IMR-90 (cell line): ENCODE results near the gene TMEM161B. TPM values are rescaled to one million over a fixed set of nuclear protein-coding genes. Genes with fewer than 3 reads are reported as not detected.

Experiments used
- ATAC-seq: fragments of 200-7000 bp; cut with Tn5 transposase; 2 replicates; pipeline ENCODE4 v1.9.1; 2020; ENCODE audit warnings: low read depth, mild to moderate bottlenecking, moderate library complexity
- BruUV-seq: library from RNA; stranded (reverse); fragments of 400-500 nt; replicated peaks from 2 replicates; lab custom pipeline; 2021; lab: Mats Ljungman, UMichigan
- CTCF ChIA-PET: fragments of 300-600 bp; formaldehyde crosslinking; extraction: SDS; loops from one replicate; lab custom pipeline; 2021; ENCODE audit warnings: antibody characterized with exemption; lab: Yijun Ruan, JAX
- POLR2A ChIA-PET: fragments of 300-600 bp; sonication (Branson Sonifier 250); formaldehyde crosslinking; loops from one replicate; lab custom pipeline; 2022; ENCODE audit warnings: antibody characterized with exemption; ENCODE audit not compliant: unreplicated experiment; lab: Charles Lee
- DNase-seq: peaks from one replicate; pipeline ENCODE4 v3.0.0; 2013
- H2AFZ ChIP-seq: replicated peaks from 2 replicates; pipeline ENCODE3; 2013; ENCODE audit warnings: low read length, mild to moderate bottlenecking; ENCODE audit not compliant: poor library complexity
- H2AK5ac ChIP-seq: 2 replicates; pipeline ENCODE4 v1.6.1; 2013; ENCODE audit warnings: low read depth, low read length, inconsistent platforms
- H2AK9ac ChIP-seq: replicated peaks from 2 replicates; pipeline ENCODE3; 2013; ENCODE audit warnings: mild to moderate bottlenecking, low read depth, low read length, moderate library complexity; ENCODE audit not compliant: poor library complexity
- H2BK120ac ChIP-seq: 2 replicates; pipeline ENCODE4 v1.6.1; 2013; ENCODE audit warnings: low read depth, low read length, inconsistent platforms
- H2BK15ac ChIP-seq: 3 replicates; pipeline ENCODE4 v1.6.1; 2013; ENCODE audit warnings: low read depth, low read length, inconsistent platforms
- H2BK20ac ChIP-seq: 2 replicates; pipeline ENCODE4 v1.6.1; 2013; ENCODE audit warnings: low read depth, mild to moderate bottlenecking, inconsistent platforms, low read length, moderate library complexity
- H2BK5ac ChIP-seq: 2 replicates; pipeline ENCODE4 v1.6.1; 2013; ENCODE audit warnings: mild to moderate bottlenecking, low read depth, low read length, inconsistent platforms; ENCODE audit not compliant: poor library complexity, severe bottlenecking
- H3K14ac ChIP-seq: replicated peaks from 2 replicates; pipeline ENCODE4 v1.6.1; 2013; ENCODE audit warnings: low read depth, low read length, inconsistent platforms
- H3K18ac ChIP-seq: 2 replicates; pipeline ENCODE4 v1.6.1; 2013; ENCODE audit warnings: low read depth, low read length, control low read depth
- H3K23ac ChIP-seq: 2 replicates; pipeline ENCODE4 v1.6.1; 2013; ENCODE audit warnings: low read depth, low read length, inconsistent platforms
- H3K27ac ChIP-seq: 2 replicates; pipeline ENCODE4 v1.5.1; 2013; ENCODE audit warnings: mild to moderate bottlenecking, control low read depth, low read length; ENCODE audit not compliant: insufficient read depth
- H3K27me3 ChIP-seq: 2 replicates; pipeline ENCODE4 v1.6.1; 2013; ENCODE audit warnings: low read length; ENCODE audit not compliant: control insufficient read depth, insufficient read depth
- H3K36me3 ChIP-seq: 2 replicates; pipeline ENCODE4 v1.6.1; 2013; ENCODE audit warnings: low read length, mixed read lengths; ENCODE audit not compliant: control insufficient read depth, insufficient read depth
- H3K4ac ChIP-seq: 2 replicates; pipeline ENCODE4 v1.6.1; 2013; ENCODE audit warnings: low read depth, low read length, inconsistent platforms
- H3K4me1 ChIP-seq: 2 replicates; pipeline ENCODE4 v1.6.1; 2013; ENCODE audit warnings: low read length, mixed read lengths; ENCODE audit not compliant: control insufficient read depth, insufficient read depth
- H3K4me2 ChIP-seq: 2 replicates; pipeline ENCODE4 v1.6.1; 2013; ENCODE audit warnings: low read depth, mild to moderate bottlenecking, control low read depth, low read length, moderate library complexity
- H3K4me3 ChIP-seq: 2 replicates; pipeline ENCODE4 v1.5.1; 2013; ENCODE audit warnings: low read depth, mild to moderate bottlenecking, control low read depth, low read length, moderate library complexity; ENCODE audit not compliant: insufficient read depth
- H3K56ac ChIP-seq: 2 replicates; pipeline ENCODE4 v1.6.1; 2013; ENCODE audit warnings: low read length, inconsistent platforms; ENCODE audit not compliant: insufficient read depth; ENCODE audit errors: extremely low read depth
- H3K79me1 ChIP-seq, 2 experiments: 2 replicates each; pipeline ENCODE4 v1.6.1; 2013; ENCODE audit warnings: low read length in 2 of 2, inconsistent platforms in 1 of 2, low read depth in 1 of 2
- H3K9ac ChIP-seq: 2 replicates; pipeline ENCODE4 v1.6.1; 2013; ENCODE audit warnings: low read depth, low read length, control low read depth
- H3K9me1 ChIP-seq: 2 replicates; pipeline ENCODE4 v1.6.1; 2013; ENCODE audit warnings: low read length, inconsistent platforms; ENCODE audit not compliant: insufficient read depth
- H3K9me3 ChIP-seq: 2 replicates; pipeline ENCODE4 v1.6.1; 2013; ENCODE audit warnings: low read length; ENCODE audit not compliant: control insufficient read depth, insufficient read depth
- H4K20me1 ChIP-seq: 2 replicates; pipeline ENCODE4 v1.6.1; 2013; ENCODE audit warnings: low read length, inconsistent platforms; ENCODE audit not compliant: insufficient read depth
- H4K5ac ChIP-seq: 2 replicates; pipeline ENCODE4 v1.6.1; 2013; ENCODE audit warnings: mild to moderate bottlenecking, low read depth, low read length, control low read depth
- H4K8ac ChIP-seq, 2 experiments: 2 replicates each; pipeline ENCODE4 v1.6.1; 2013; ENCODE audit warnings: low read depth in 2 of 2, low read length in 2 of 2, control low read depth in 1 of 2, inconsistent platforms in 1 of 2
- H4K91ac ChIP-seq: 2 replicates; pipeline ENCODE4 v1.6.1; 2013; ENCODE audit warnings: low read depth, low read length, inconsistent platforms; ENCODE audit not compliant: insufficient read depth
- BHLHE40 ChIP-seq: fragments of 150-350 bp; IDR thresholded peaks from 2 replicates; pipeline ENCODE4 v1.6.1; 2016; ENCODE audit warnings: mild to moderate bottlenecking, low read depth, low read length
- CEBPB ChIP-seq: IDR thresholded peaks from 2 replicates; pipeline ENCODE4 v1.6.1; 2012; ENCODE audit warnings: low read depth, low read length, improper control_type of control experiment
- CHD1 ChIP-seq: IDR thresholded peaks from 2 replicates; pipeline ENCODE4 v1.6.1; 2012; ENCODE audit warnings: low read depth, low read length, improper control_type of control experiment
- FOS ChIP-seq: fragments of 150-350 bp; IDR thresholded peaks from 2 replicates; pipeline ENCODE4 v1.6.1; 2016; ENCODE audit warnings: low read depth, low read length
- MAFK ChIP-seq: IDR thresholded peaks from 2 replicates; pipeline ENCODE4 v1.6.1; 2012; ENCODE audit warnings: low read depth, low read length, improper control_type of control experiment
- MAZ ChIP-seq: IDR thresholded peaks from 2 replicates; pipeline ENCODE4 v1.6.1; 2012; ENCODE audit warnings: low read depth, mild to moderate bottlenecking, low read length, improper control_type of control experiment, moderate library complexity, borderline replicate concordance
- MXI1 ChIP-seq: IDR thresholded peaks from 2 replicates; pipeline ENCODE4 v1.6.1; 2012; ENCODE audit warnings: low read depth, mild to moderate bottlenecking, low read length, moderate library complexity, borderline replicate concordance
- NFE2L2 ChIP-seq: fragments of 150-350 bp; IDR thresholded peaks from 2 replicates; pipeline ENCODE4 v1.6.1; 2016; ENCODE audit warnings: low read depth, mild to moderate bottlenecking, low read length
- POLR2A ChIP-seq: IDR thresholded peaks from 2 replicates; pipeline ENCODE4 v1.6.1; 2012; ENCODE audit warnings: mild to moderate bottlenecking, low read depth, low read length
- RAD21 ChIP-seq: IDR thresholded peaks from 2 replicates; pipeline ENCODE4 v1.6.1; 2012; ENCODE audit warnings: low read length, improper control_type of control experiment
- RCOR1 ChIP-seq: IDR thresholded peaks from 2 replicates; pipeline ENCODE4 v1.6.1; 2012; ENCODE audit warnings: mild to moderate bottlenecking, low read length, improper control_type of control experiment; ENCODE audit not compliant: insufficient replicate concordance
- RFX5 ChIP-seq: IDR thresholded peaks from 2 replicates; pipeline ENCODE4 v1.8.0; 2012; ENCODE audit warnings: low read depth, mild to moderate bottlenecking, low read length, moderate library complexity
- SMC3 ChIP-seq: fragments of 150-350 bp; IDR thresholded peaks from 2 replicates; pipeline ENCODE4 v1.6.1; 2016; ENCODE audit warnings: low read depth, mild to moderate bottlenecking, antibody characterized with exemption, low read length, moderate library complexity
- dilution Hi-C: fragments of 300-500 bp; cut with HindIII; formaldehyde crosslinking; loops from one replicate; pipeline ENCODE4 v1.14.3; 2018; ENCODE audit warnings: low sequenced_read_pairs; ENCODE audit not compliant: unreplicated experiment
- in situ Hi-C: fragments of 300-500 bp; cut with MboI; formaldehyde crosslinking; loops from 3 replicates; pipeline ENCODE4 v1.14.3; 2019; ENCODE audit warnings: low sequenced_read_pairs, inconsistent platforms, mixed read lengths
- intact Hi-C: fragments of 100-400 bp; cut with micrococcal nuclease; formaldehyde crosslinking; loops from 2 replicates; pipeline ENCODE4 v1.10.0; 2022
- polyA plus RNA-seq, 3 experiments: library from polyadenylated mRNA; depleted of rRNA; stranded (reverse); fragments of >200 nt; gene quantifications; 2 replicates each; pipeline ENCODE4 v1.2.3, GENCODE V29; 2012; ENCODE audit warnings: low replicate concordance in 1 of 3
- total RNA-seq: library from RNA; depleted of rRNA; stranded (reverse); fragments of >200 nt; gene quantifications from 2 replicates; pipeline ENCODE4 v1.2.3, GENCODE V29; 2012
- TF ChIP-seq, protein P1 (sequence below): conservative IDR thresholded peaks from 2 replicates; pipeline ENCODE4 v1.5.1; 2012; ENCODE audit warnings: mild to moderate bottlenecking, low read depth, low read length, improper control_type of control experiment
- TF ChIP-seq, protein P2 (sequence below): fragments of 150-350 bp; IDR thresholded peaks from 2 replicates; pipeline ENCODE4 v1.6.1; 2016; ENCODE audit warnings: low read depth, mild to moderate bottlenecking, low read length, moderate library complexity, borderline replicate concordance
- TF ChIP-seq, protein P3 (sequence below): fragments of 150-350 bp; IDR thresholded peaks from 2 replicates; pipeline ENCODE4 v1.6.1; 2017; ENCODE audit warnings: mild to moderate bottlenecking, antibody characterized with exemption, low read length, low read depth

The TMEM161B gene
- total and polyA plus RNA-seq, 2 of the 4 experiments (the other 2 are of a cell fraction), result 7.4 to 9.3 TPM

DNA sequence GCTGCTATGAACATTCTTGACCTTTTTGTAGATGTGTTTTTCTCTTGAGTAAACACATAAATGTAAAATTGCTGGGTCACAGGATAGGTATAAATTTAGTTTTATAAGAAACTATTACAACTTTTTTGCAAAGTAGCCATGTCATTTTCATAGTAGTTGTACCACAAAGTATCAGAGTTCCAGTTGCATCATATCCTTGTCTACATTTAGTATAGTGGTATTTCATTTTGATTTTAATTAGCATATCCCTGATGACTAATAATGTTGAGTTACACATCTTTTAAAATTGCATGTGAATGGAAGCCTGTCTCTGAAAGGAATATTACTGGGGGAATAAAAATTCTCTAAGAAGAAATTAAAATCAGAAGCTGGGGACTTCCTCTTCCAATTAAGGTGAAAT is 85.4 kb downstream of the TMEM161B start:
- Histone ChIP-seq H4K5ac (no peak overlapping the region), H3K56ac (no peak overlapping the region), H2BK20ac (no peak overlapping the region), H3K4me2 (no peak overlapping the region), H2AK5ac (no peak overlapping the region), H3K79me1 (no peaks in the 10 kb centered on the region), H3K23ac (no peak overlapping the region), H3K4ac (no peak overlapping the region), H2BK120ac (no peak overlapping the region), H3K9me3 (no peaks in the 10 kb centered on the region), H2BK5ac (no peak overlapping the region), H3K9ac (no peak overlapping the region), H2BK15ac (no peak overlapping the region), H4K91ac (no peak overlapping the region), H3K27me3 (no peaks in the 10 kb centered on the region), H3K4me3 (no peak overlapping the region), H3K18ac (no peak overlapping the region), H3K9me1 (no peaks in the 10 kb centered on the region), H4K20me1 (no peaks in the 10 kb centered on the region), H2AK9ac (no peak overlapping the region), H3K27ac (no peak overlapping the region), H4K8ac (no peak overlapping the region), H3K14ac (no peak overlapping the region), H2AFZ (no peak overlapping the region), H3K36me3 (no peaks in the 10 kb centered on the region), H3K4me1 (no peaks in the 10 kb centered on the region)
- dilution Hi-C loops, result no loop called here
- in situ Hi-C loops, result no loop called here
- POLR2A ChIA-PET, result no interaction called here
- CTCF ChIA-PET, result no interaction called here
- ATAC-seq (no peak), DNase-seq (no peak)
- intact Hi-C loops, result no loop called here
- TF ChIP-seq CEBPB (no peak), POLR2A (no peak), CHD1 (no peak), MAZ (no peak), RFX5 (no peak), RAD21 (no peak), BHLHE40 (no peak), NFE2L2 (no peak), SMC3 (no peak), FOS (no peak), RCOR1 (no peak), MAFK (no peak), MXI1 (no peak)
- TF ChIP-seq, protein P1, sequence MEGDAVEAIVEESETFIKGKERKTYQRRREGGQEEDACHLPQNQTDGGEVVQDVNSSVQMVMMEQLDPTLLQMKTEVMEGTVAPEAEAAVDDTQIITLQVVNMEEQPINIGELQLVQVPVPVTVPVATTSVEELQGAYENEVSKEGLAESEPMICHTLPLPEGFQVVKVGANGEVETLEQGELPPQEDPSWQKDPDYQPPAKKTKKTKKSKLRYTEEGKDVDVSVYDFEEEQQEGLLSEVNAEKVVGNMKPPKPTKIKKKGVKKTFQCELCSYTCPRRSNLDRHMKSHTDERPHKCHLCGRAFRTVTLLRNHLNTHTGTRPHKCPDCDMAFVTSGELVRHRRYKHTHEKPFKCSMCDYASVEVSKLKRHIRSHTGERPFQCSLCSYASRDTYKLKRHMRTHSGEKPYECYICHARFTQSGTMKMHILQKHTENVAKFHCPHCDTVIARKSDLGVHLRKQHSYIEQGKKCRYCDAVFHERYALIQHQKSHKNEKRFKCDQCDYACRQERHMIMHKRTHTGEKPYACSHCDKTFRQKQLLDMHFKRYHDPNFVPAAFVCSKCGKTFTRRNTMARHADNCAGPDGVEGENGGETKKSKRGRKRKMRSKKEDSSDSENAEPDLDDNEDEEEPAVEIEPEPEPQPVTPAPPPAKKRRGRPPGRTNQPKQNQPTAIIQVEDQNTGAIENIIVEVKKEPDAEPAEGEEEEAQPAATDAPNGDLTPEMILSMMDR, result no peak
- TF ChIP-seq, protein P2, sequence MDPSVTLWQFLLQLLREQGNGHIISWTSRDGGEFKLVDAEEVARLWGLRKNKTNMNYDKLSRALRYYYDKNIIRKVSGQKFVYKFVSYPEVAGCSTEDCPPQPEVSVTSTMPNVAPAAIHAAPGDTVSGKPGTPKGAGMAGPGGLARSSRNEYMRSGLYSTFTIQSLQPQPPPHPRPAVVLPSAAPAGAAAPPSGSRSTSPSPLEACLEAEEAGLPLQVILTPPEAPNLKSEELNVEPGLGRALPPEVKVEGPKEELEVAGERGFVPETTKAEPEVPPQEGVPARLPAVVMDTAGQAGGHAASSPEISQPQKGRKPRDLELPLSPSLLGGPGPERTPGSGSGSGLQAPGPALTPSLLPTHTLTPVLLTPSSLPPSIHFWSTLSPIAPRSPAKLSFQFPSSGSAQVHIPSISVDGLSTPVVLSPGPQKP, result no peak
- TF ChIP-seq, protein P3, sequence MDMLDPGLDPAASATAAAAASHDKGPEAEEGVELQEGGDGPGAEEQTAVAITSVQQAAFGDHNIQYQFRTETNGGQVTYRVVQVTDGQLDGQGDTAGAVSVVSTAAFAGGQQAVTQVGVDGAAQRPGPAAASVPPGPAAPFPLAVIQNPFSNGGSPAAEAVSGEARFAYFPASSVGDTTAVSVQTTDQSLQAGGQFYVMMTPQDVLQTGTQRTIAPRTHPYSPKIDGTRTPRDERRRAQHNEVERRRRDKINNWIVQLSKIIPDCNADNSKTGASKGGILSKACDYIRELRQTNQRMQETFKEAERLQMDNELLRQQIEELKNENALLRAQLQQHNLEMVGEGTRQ, result no peak
- no TSS peak for BruUV-seq
